Mesendoderm (in vitro differentiated cells): ENCODE results near the gene CEP97.

Source experiments
- DNase-seq: peaks from one replicate; pipeline ENCODE4 v3.0.0; 2013
- H2AK5ac ChIP-seq: 2 replicates; pipeline ENCODE4 v1.6.1; 2013; ENCODE audit warnings: low read length, inconsistent platforms
- H2BK120ac ChIP-seq: 2 replicates; pipeline ENCODE4 v1.6.1; 2013; ENCODE audit warnings: low read depth, mild to moderate bottlenecking, low read length, moderate library complexity, mixed read lengths
- H2BK15ac ChIP-seq: replicated peaks from 2 replicates; pipeline ENCODE4 v1.6.1; 2013; ENCODE audit warnings: low read depth, mild to moderate bottlenecking, moderate library complexity
- H2BK5ac ChIP-seq: 2 replicates; pipeline ENCODE4 v1.6.1; 2013; ENCODE audit warnings: low read length, inconsistent platforms
- H3K18ac ChIP-seq: 2 replicates; pipeline ENCODE4 v1.6.1; 2013; ENCODE audit warnings: mild to moderate bottlenecking, low read length, mixed read lengths
- H3K23ac ChIP-seq: one replicate; pipeline ENCODE4 v1.6.1; 2013; ENCODE audit warnings: low read length
- H3K27ac ChIP-seq: 2 replicates; pipeline ENCODE4 v1.5.1; 2013; ENCODE audit warnings: low read depth, mild to moderate bottlenecking, inconsistent platforms, low read length, moderate library complexity
- H3K27me3 ChIP-seq: 2 replicates; pipeline ENCODE4 v1.6.1; 2013; ENCODE audit warnings: low read length, control low read depth, mild to moderate bottlenecking, inconsistent platforms; ENCODE audit not compliant: insufficient read depth, poor library complexity
- H3K36me3 ChIP-seq: 2 replicates; pipeline ENCODE4 v1.6.1; 2013; ENCODE audit warnings: low read length, inconsistent platforms; ENCODE audit not compliant: control insufficient read depth, insufficient read depth
- H3K4ac ChIP-seq: one replicate; pipeline ENCODE4 v1.6.1; 2013; ENCODE audit warnings: low read depth, mild to moderate bottlenecking, low read length, moderate library complexity
- H3K4me1 ChIP-seq: 2 replicates; pipeline ENCODE4 v1.6.1; 2013; ENCODE audit warnings: low read depth, low read length, inconsistent platforms; ENCODE audit not compliant: control insufficient read depth
- H3K4me2 ChIP-seq: 2 replicates; pipeline ENCODE4 v1.6.1; 2013; ENCODE audit warnings: low read length
- H3K4me3 ChIP-seq: 2 replicates; pipeline ENCODE4 v1.5.1; 2013; ENCODE audit warnings: mild to moderate bottlenecking, low read length
- H3K56ac ChIP-seq: one replicate; pipeline ENCODE4 v1.6.1; 2013; ENCODE audit warnings: low read length
- H3K79me1 ChIP-seq: 2 replicates; pipeline ENCODE4 v1.6.1; 2013; ENCODE audit warnings: low read length, inconsistent platforms
- H3K79me2 ChIP-seq: 2 replicates; pipeline ENCODE4 v1.6.1; 2013; ENCODE audit warnings: mild to moderate bottlenecking, low read length; ENCODE audit not compliant: control insufficient read depth, insufficient read depth
- H3K9ac ChIP-seq: 2 replicates; pipeline ENCODE4 v1.6.1; 2013; ENCODE audit warnings: low read length, inconsistent platforms
- H4K5ac ChIP-seq: one replicate; pipeline ENCODE4 v1.6.1; 2013; ENCODE audit warnings: low read length
- H4K8ac ChIP-seq: one replicate; pipeline ENCODE4 v1.6.1; 2013; ENCODE audit warnings: low read depth, mild to moderate bottlenecking, control low read depth, low read length, moderate library complexity
- WGBS: extraction: QIAGEN DNeasy Blood & Tissue Kit; methylation state at CpG from one replicate; pipeline ENCODE4 v1.1.7; 2013; ENCODE audit warnings: low lambda C conversion rate, missing lambda C conversion rate; ENCODE audit not compliant: insufficient coverage; ENCODE audit errors: extremely low coverage; 5-methylcytosine and 5-hydroxymethylcytosine counted together

The CEP97 gene

DNA sequence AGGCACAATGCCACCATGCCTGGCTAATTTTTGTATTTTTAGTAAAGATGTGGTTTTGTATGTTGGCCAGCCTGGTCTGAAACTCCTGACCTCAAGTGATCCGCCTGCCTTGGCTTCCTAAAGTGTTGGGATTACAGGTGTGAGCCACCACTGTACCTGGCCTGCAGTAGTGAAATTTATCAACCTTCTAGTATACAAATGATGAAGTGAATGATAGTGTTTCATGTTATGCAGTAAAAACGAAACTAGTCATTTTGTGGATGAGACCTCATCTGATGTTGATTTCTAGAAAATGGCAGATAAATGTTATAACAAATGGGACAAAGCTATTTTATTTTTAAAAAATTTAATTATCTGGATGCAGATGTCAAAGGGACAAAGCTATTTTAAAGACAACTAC lies 87.5 kb downstream of the CEP97 start:
- H3K4me3 ChIP-seq = no peak overlapping the region
- no peak overlapping the region for H2BK15ac ChIP-seq
- H3K4ac ChIP-seq = no peak overlapping the region
- H2BK120ac ChIP-seq = no peak overlapping the region
- no peaks in the 10 kb centered on the region for H3K79me2 ChIP-seq
- H3K79me1 ChIP-seq = no peaks in the 10 kb centered on the region
- DNase-seq = no peak
- H3K27ac ChIP-seq = no peak overlapping the region
- H3K4me1 ChIP-seq = no peaks in the 10 kb centered on the region
- H3K4me2 ChIP-seq = no peak overlapping the region
- no peak overlapping the region for H2AK5ac ChIP-seq
- H3K9ac ChIP-seq = no peak overlapping the region
- no peak overlapping the region for H3K56ac ChIP-seq
- H3K36me3 ChIP-seq = no peaks in the 10 kb centered on the region
- H3K18ac ChIP-seq = no peak overlapping the region
- H4K5ac ChIP-seq = no peak overlapping the region
- H4K8ac ChIP-seq = no peak overlapping the region
- H3K27me3 ChIP-seq = no peaks in the 10 kb centered on the region
- no CpG with 5 or more reads among the region's 2 CpGs for WGBS
- H2BK5ac ChIP-seq = no peak overlapping the region
- H3K23ac ChIP-seq = no peak overlapping the region

DNA sequence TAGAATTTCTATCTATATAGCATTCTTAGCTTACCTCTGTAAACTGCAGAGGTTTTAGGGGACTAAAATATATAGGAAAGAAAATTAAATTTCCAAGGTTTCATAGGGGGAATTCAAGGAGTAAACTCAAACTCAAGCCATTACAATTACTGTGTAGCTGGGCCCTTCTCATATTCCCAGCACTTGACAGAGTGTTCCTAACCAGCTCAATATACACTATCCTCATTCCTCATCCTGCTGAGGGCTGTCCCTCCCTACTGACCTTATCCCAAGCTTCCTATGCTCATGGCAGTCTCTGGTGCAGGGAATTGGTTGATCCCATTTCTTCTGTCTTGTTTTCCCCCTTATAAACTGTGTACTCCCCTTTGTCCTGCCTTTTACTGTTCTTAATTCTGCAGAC lies 88.5 kb downstream of the CEP97 start:
- H3K4ac ChIP-seq = no peak overlapping the region
- H3K23ac ChIP-seq = no peak overlapping the region
- H2AK5ac ChIP-seq = no peak overlapping the region
- no peak for DNase-seq
- no peaks in the 10 kb centered on the region for H3K36me3 ChIP-seq
- no peak overlapping the region for H4K5ac ChIP-seq
- H3K18ac ChIP-seq = no peak overlapping the region
- H3K9ac ChIP-seq = no peak overlapping the region
- no peaks in the 10 kb centered on the region for H3K79me1 ChIP-seq
- no peak overlapping the region for H3K4me2 ChIP-seq
- H2BK15ac ChIP-seq = no peak overlapping the region
- H3K56ac ChIP-seq = no peak overlapping the region
- H4K8ac ChIP-seq = no peak overlapping the region
- H2BK120ac ChIP-seq = no peak overlapping the region
- H3K4me1 ChIP-seq = no peaks in the 10 kb centered on the region
- no peak overlapping the region for H3K27ac ChIP-seq
- no peaks in the 10 kb centered on the region for H3K79me2 ChIP-seq
- H3K4me3 ChIP-seq = no peak overlapping the region
- no peak overlapping the region for H2BK5ac ChIP-seq
- no peaks in the 10 kb centered on the region for H3K27me3 ChIP-seq

DNA sequence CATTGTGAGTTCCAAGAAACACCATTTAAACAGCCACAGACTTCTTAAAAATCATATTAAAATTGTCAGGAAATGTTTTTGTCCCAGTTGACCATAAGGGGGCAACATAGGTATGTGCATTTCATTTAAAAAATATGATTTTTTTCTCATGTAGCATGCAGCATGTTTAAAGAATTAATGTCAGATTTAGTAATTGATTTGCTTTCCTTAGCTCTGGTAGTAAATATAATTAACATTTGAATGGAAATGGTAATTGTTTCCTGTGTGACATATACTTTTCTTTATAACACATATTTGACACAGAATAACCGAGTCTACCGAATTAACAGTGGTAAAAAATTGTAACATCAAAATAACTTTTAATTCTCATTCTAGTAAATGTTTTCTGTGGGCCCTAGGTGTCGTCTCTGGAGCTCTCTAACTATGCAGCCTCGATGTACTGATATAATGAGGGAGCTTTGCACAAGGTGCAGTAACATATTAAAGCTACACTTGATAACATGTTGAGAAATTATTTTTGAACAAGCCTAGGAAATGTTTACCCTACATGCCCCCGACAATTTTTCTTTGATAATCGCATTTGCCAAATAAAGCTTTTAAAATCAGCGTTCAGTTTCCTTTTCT lies 89.5 kb downstream of the CEP97 start:
- H3K4me2 ChIP-seq = no peak overlapping the region
- H2BK5ac ChIP-seq = no peak overlapping the region
- H2BK120ac ChIP-seq = no peak overlapping the region
- no peak overlapping the region for H2BK15ac ChIP-seq
- no peak overlapping the region for H3K4me3 ChIP-seq
- no CpG with 5 or more reads among the region's 7 CpGs for WGBS
- H3K23ac ChIP-seq = no peak overlapping the region
- H3K4me1 ChIP-seq = no peaks in the 10 kb centered on the region
- no peak overlapping the region for H2AK5ac ChIP-seq
- no peak overlapping the region for H3K18ac ChIP-seq
- no peaks in the 10 kb centered on the region for H3K79me2 ChIP-seq
- no peak overlapping the region for H4K8ac ChIP-seq
- no peaks in the 10 kb centered on the region for H3K27me3 ChIP-seq
- no peaks in the 10 kb centered on the region for H3K79me1 ChIP-seq
- no peak overlapping the region for H4K5ac ChIP-seq
- H3K9ac ChIP-seq = no peak overlapping the region
- H3K56ac ChIP-seq = no peak overlapping the region
- DNase-seq = no peak
- no peak overlapping the region for H3K27ac ChIP-seq
- H3K4ac ChIP-seq = no peak overlapping the region
- no peaks in the 10 kb centered on the region for H3K36me3 ChIP-seq

DNA sequence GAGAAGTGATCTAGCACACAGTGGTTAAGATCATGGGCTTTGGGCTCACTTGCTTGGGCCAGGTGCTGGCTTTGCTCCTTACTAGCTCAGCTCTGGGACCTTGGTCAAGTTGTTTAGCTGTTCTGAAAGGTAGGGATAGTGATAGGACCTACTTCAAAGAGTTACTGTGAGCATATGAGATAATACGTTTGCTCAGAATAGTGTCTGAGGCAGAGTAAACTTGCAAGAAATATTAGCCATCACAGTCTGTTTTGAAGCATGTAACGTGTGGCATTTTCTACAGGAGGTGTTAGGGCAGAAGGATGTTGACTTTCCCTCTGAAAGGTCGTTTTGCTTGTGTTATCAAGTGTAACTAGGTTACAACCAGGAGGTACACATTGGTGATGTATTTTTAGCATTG lies 90.4 kb downstream of the CEP97 start:
- Histone ChIP-seq H3K27me3 (no peaks in the 10 kb centered on the region), H3K79me1 (no peaks in the 10 kb centered on the region), H4K5ac (no peak overlapping the region), H3K36me3 (no peaks in the 10 kb centered on the region), H2BK15ac (no peak overlapping the region), H4K8ac (no peak overlapping the region), H3K4me2 (no peak overlapping the region), H3K4me1 (no peaks in the 10 kb centered on the region), H3K27ac (no peak overlapping the region), H3K4me3 (no peak overlapping the region), H3K79me2 (no peaks in the 10 kb centered on the region), H2BK120ac (no peak overlapping the region), H3K4ac (no peak overlapping the region), H3K18ac (no peak overlapping the region), H3K56ac (no peak overlapping the region), H2AK5ac (no peak overlapping the region), H2BK5ac (no peak overlapping the region), H3K23ac (no peak overlapping the region), H3K9ac (no peak overlapping the region)
- no peak for DNase-seq
- WGBS = no CpG with 5 or more reads among the region's 3 CpGs

DNA sequence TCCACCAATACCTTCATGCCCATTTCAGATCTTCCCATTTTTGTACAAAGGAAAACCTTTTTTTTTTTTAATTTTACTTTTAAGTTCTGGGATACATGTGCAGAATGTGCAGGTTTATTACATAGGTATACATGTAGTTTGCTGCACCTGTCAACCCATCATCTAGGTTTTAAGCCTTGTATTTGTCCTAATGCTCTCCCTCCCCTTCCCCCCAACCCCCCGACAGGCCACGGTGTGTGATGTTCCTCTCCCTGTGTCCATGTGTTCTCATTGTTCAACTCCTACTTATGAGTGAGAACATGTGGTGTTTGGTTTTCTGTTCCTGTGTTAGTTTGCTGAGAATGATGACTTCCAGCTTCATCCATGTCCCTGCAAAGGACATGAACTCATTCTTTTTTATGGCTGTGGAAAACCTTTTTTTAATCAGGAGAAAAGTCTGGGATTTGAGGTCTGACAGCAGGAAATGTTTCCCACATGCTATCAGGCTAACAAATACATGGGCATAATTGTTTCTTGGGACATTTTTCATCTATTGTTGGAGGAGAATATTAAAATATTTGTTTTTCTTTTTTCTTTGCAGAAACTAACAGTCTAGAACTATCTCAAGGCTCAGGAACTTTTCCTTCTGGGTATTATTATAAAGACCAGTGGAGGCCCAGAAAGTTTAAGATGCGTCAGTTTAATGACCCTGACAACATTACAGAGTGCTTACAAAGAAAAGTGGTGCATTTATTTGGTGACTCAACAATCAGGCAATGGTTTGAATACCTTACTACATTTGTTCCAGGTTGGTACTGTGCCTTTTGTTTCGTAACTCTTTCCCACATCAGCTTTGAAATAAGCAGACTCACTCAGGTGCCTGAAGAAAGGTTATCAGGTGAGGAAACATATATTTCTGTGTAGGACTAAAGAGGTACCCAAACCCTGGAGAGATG lies 92.1 kb downstream of the CEP97 start:
- H3K9ac ChIP-seq = no peak overlapping the region
- H3K4me3 ChIP-seq = no peak overlapping the region
- no peaks in the 10 kb centered on the region for H3K36me3 ChIP-seq
- no peak for DNase-seq
- H3K56ac ChIP-seq = no peak overlapping the region
- no peaks in the 10 kb centered on the region for H3K79me1 ChIP-seq
- H3K23ac ChIP-seq = no peak overlapping the region
- H3K27ac ChIP-seq = no peak overlapping the region
- no peaks in the 10 kb centered on the region for H3K4me1 ChIP-seq
- H2AK5ac ChIP-seq = no peak overlapping the region
- H3K18ac ChIP-seq = no peak overlapping the region
- no peak overlapping the region for H4K8ac ChIP-seq
- no peaks in the 10 kb centered on the region for H3K79me2 ChIP-seq
- no peaks in the 10 kb centered on the region for H3K27me3 ChIP-seq
- H2BK120ac ChIP-seq = no peak overlapping the region
- H2BK15ac ChIP-seq = no peak overlapping the region
- no CpG with 5 or more reads among the region's 4 CpGs for WGBS
- no peak overlapping the region for H3K4me2 ChIP-seq
- H2BK5ac ChIP-seq = no peak overlapping the region
- no peak overlapping the region for H4K5ac ChIP-seq
- H3K4ac ChIP-seq = no peak overlapping the region
